Retinal pigment epithelial cell (primary cell): ENCODE results near the gene UNC13B.

Experiments used
- DNase-seq: peaks from one replicate; pipeline ENCODE4 v3.0.0-alpha.2; 2010; ENCODE audit warnings: low read depth
- H3K4me3 ChIP-seq: 2 replicates; pipeline ENCODE4 v1.5.1; 2011; ENCODE audit warnings: mild to moderate bottlenecking, low read length, control low read depth, moderate library complexity
- TF ChIP-seq, protein P1 (sequence below): conservative IDR thresholded peaks from 2 replicates; pipeline ENCODE4 v1.5.1; 2011; ENCODE audit warnings: low read depth, low read length, control low read depth, inconsistent platforms

Gene UNC13B

DNA sequence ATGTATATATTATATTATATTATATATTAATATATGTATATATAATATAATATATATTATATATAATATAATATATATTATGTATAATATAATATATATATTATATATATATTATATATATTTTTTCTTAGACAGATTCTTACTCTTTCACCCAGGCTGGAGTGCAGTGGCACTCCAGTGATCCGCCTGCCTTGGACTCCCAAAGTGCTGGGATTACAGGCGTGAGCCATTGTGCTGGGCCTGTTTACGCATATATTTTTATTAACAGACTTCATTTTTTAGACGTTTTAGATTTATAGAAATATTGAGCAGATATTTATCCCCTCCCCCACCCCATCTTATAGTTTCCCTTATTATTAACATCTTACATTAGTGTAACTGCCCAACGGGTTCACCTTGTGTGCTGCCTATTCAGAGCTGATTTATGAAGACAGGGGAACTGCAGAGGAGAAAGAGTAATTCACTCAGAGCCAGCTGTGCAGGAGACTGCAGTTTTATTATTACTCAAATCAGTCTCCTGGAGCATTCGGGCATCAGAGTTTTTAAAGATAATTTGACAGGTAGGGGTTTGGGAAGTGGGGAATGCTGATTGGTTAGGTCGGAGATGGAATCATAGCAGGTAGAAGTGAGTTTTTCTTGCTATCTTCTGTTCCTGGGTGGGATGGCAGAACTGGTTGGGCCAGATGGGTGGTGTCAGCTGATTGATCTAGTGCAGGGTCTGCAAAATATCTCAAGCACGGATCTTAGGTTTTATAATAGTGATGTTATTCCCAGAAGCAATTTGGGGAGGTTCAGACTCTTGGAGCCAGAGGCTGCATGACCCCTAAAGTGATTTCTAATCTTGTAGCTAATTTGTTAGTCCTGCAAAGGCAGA is 93.4 kb downstream of the UNC13B start:
- no peak for DNase-seq
- TF ChIP-seq, protein P1, sequence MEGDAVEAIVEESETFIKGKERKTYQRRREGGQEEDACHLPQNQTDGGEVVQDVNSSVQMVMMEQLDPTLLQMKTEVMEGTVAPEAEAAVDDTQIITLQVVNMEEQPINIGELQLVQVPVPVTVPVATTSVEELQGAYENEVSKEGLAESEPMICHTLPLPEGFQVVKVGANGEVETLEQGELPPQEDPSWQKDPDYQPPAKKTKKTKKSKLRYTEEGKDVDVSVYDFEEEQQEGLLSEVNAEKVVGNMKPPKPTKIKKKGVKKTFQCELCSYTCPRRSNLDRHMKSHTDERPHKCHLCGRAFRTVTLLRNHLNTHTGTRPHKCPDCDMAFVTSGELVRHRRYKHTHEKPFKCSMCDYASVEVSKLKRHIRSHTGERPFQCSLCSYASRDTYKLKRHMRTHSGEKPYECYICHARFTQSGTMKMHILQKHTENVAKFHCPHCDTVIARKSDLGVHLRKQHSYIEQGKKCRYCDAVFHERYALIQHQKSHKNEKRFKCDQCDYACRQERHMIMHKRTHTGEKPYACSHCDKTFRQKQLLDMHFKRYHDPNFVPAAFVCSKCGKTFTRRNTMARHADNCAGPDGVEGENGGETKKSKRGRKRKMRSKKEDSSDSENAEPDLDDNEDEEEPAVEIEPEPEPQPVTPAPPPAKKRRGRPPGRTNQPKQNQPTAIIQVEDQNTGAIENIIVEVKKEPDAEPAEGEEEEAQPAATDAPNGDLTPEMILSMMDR: no peak

DNA sequence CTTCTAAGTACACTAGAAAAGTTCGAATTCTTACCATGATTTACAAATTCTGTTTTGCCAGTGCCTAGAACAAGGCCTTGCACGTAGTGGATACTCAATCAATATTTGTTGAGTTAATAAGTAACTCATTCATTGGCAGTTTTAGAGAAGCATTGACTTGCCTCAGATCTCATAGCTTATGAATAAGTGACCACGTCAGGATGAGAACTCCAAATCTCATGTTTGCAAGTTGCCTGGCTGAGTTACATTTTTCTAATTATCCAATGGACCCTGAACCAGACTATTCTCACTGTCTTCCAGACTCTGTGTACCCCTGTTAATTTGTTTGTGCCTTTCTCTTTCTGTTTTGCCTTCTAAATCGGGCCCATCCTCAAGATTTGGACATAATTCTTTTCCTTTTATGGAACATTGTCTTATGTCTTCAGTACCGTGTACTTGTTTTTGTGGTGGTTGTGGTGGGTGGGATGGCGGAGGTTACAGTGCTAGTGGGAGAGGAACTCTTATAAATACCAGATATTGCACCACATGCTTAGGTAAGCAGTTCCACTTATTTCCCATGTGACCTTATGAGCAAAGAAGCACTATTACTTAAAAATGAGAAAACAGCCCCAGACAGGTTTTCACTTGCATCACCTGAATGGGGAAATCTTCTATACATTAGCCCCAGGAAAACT is 96.3 kb downstream of the UNC13B start:
- TF ChIP-seq, protein P1: no peak
- H3K4me3 ChIP-seq: no peak overlapping the region
- no peak for DNase-seq

More for the DNA sequence above, 93.4 kb downstream of the UNC13B start:
- no peak overlapping the region for H3K4me3 ChIP-seq

DNA sequence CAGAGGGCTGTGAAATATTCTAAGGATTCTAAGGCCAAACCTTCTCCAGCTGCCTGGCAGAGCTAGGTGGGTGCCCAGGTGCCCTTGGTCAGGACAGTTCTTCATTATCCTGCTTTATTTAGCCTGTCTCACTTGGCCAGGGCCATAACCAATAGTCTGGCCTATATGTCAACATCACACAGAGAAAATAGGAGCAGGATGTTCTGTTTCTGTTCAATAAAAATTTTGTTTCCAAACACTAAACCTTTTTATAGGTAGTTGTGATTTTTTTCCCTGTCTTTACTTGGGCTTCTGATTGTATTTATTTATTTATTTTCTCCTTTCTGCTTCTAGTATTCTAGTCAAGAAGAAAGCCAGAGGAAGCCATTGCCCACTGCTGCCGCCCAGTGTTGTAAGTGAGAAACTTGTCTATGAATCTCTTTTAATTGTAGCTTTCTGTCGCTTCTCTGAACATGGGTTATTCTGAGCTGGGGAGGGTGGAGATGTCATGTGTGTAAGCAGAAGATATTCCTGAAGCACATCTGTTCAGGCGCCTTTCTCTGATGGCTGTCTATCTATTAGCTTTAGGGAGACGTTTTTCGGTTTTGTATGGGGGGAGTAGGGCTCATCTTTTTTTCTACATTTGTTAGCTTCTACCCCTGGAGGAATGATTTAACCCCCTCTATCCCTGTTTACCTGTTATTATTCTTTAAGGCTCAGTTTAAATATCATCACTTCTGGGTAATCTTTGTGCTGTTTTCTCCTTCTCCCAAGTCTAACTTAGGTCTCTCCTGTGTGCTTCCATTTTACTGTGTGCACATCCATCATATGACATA is 97.1 kb downstream of the UNC13B start:
- peak; percentile 23 for DNase-seq
- TF ChIP-seq, protein P1: peak; percentile 83
- H3K4me3 ChIP-seq: no peak overlapping the region

DNA sequence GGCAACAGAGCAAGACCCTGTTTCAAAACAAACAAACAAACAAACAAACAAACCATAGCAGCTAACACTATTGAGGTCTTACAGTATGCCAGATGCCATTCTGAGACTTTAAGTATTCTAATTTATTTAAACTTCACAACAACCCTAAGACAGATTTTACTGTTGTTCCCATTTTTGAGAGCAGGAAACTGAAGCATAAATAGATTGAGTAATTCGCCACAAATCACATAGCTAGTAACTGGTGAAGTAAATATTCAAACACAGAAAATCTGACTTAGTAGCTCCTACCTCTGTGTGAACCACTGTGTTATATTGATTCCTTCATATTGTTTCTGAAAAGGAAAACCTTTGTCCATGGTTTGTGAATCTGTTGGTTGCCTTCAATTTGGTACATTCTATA is 98.4 kb downstream of the UNC13B start:
- DNase-seq: no peak
- TF ChIP-seq, protein P1: no peak

DNA sequence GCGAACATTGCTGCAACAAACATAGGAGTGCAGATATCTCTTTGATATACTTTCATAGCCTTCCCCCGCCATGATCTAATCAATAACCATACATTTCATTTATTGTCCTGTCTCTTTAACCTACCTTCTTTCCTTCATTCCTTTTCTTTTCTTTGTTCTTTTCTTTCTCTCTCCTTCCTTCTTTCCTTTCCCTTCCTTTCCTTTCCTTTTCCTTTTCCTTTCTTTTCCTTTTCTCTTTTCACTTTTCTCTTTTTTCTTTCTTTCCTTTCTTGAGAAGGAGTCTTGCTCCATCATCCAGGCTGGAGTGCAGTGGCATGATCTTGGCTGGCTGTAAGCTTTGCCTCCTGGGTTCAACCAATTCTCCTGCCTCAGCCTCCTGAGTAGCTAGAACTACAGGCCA is 100.3 kb downstream of the UNC13B start:
- TF ChIP-seq, protein P1: no peak
- H3K4me3 ChIP-seq: no peak overlapping the region
- DNase-seq: no peak

More for the DNA sequence above, 98.4 kb downstream of the UNC13B start:
- no peak overlapping the region for H3K4me3 ChIP-seq

DNA sequence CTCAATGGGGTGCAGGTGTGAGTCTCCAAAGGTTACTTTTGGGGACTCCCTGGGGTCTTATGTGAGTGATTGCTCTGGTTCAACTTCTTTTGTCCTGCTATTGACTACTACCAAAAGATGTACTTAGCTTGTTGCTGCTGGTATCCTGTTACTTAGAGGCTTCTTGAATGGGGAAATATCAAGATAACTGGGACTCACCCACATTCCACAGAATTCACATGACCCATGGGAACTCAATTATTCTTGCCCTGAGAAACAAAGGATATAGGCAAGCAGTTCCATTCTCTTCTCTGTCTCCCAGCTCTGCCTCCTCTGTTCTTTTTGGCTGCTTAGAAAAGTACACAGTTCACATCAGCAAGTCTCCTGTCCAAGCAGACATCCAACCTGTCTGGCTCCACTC is 105.9 kb downstream of the UNC13B start:
- H3K4me3 ChIP-seq: no peak overlapping the region
- peak; percentile 20 for DNase-seq
- TF ChIP-seq, protein P1: no peak
